ENCODE measurements around the gene RNGTT. TPM values are rescaled to one million over a fixed set of nuclear protein-coding genes. Genes with fewer than 3 reads are reported as not detected.

Gene RNGTT
- total and polyA plus RNA-seq, 10 of the 15 experiments (the other 5 are each of a cell fraction or from before 2014, with no cell fraction given) = 7.7 to 30.4 (median 22.2) TPM

DNA sequence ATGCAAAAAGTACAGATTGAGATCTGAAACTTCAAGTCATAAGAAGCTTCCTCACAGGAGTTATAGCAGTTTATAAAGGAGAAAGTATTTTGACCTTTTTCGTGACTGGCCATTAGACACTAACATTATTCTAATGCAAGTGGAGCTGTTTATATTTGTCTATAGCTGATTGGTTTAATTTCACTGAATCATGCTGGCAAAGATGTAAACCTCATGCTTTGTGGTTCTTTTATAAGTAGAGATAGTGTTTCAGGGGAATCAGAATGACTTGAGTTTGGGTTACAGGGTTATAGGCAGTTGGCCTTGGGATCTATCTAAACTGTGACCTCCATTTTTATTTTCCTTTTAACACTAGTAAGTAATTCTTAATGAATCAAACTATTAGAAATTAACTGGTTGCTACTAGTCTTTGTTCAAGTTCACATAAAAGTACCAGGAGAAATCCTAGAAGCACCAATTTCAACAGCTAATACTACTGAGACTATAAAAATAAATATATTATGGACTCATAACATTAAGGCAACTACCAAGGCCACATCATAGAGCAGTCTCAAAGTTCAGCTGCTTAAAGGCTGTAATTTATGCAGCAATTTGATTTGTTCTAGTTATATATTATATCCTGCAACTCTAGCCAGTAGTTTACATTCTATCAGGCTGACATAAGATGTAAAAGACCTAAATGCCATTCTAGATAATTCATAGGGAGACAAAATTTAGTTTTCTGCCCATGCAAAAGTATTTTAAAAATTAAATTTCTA is 94.0 kb downstream of the RNGTT start:
- Histone ChIP-seq H2AFZ (ENCODE audit: control insufficient read depth, low read depth, low read length) (no peak overlapping the region), H3K4me3 (no peak overlapping the region), H3K36me3 (ENCODE audit: control insufficient read depth in 2 of 2, insufficient read depth in 2 of 2, low read length in 1 of 2) (no peaks in the 10 kb centered on the region), H3K9me3 (replicated peaks; ENCODE audit: control insufficient read depth, insufficient read depth, low read length) (no peaks in the 10 kb centered on the region; the same call in 2 of the 3 replicates), H3K4me2 (ENCODE audit: control insufficient read depth, insufficient read depth) (no peak overlapping the region), H3K9ac (ENCODE audit: control insufficient read depth, insufficient read depth, low read length) (no peak overlapping the region), H3K4me1 (ENCODE audit: control insufficient read depth, insufficient read depth, low read length) (peaks cover 10% of the 10 kb centered on the region), H3K27ac (ENCODE audit: control insufficient read depth, insufficient read depth) (peak overlapping the region; percentile 5), H3K27me3 (replicated peaks in 1 of 2; ENCODE audit: control insufficient read depth in 2 of 2, insufficient read depth in 2 of 2, low read length in 1 of 2) (no peaks in the 10 kb centered on the region), H3K79me2 (ENCODE audit: control insufficient read depth, insufficient read depth, low read length) (no peaks in the 10 kb centered on the region; the same call in 1 of the 2 replicates), H4K20me1 (ENCODE audit: control insufficient read depth, insufficient read depth) (no peaks in the 10 kb centered on the region)
- DNase-seq (ENCODE audit: low read depth, low spot score) (no peak), FAIRE-seq (peak; percentile 38), ATAC-seq (peak; percentile 58)
- ChIA-PET RAD21 (ENCODE audit: unreplicated experiment) (interaction anchor here (0.7 to 6.4 kb wide), 35 partner anchors 13 to 1803 kb away, joined by 3 to 81 read pairs (median 4); partner anchors contain the start of genes ORC3 and RARS2), SMC1A (ENCODE audit: uncharacterized antibody, unreplicated experiment) (interaction anchor here (0.6 to 7.9 kb wide), 42 partner anchors 8 to 1802 kb away, joined by 3 to 118 read pairs (median 4); partner anchors contain the start of gene PM20D2), CTCF (interaction anchor here (0.7 to 5.8 kb wide), 29 partner anchors 8 to 1803 kb away, joined by 3 to 94 read pairs (median 6); no protein-coding TSS in a partner anchor), POLR2A (interaction anchor here (0.6 to 1.1 kb wide), 4 partner anchors 163 to 1168 kb away, joined by 3 to 4 read pairs (median 3); no protein-coding TSS in a partner anchor)
- TF ChIP-seq SMARCA5 (IDR thresholded peaks at IDR 0.05) = no peak
- TF ChIP-seq RUNX3 (IDR thresholded peaks at IDR 0.05; ENCODE audit: low read length) = 0 out of 2 replicates have a peak, but pooled peaks have one; percentile 7
- TF ChIP-seq SUPT20H (IDR thresholded peaks at IDR 0.05; ENCODE audit: borderline replicate concordance, control insufficient read depth, low read depth, low read length) = no peak
- 40% methylated on average over 1 of the region's 1 CpG for WGBS (ENCODE audit: insufficient coverage, insufficient replicate concordance, low lambda C conversion rate, missing lambda C conversion rate)
- BruUV-seq (replicated peaks) = no TSS peak
- in situ Hi-C loops (cut with MboI) = loop anchor here (5.0 kb wide), 3 partner anchors 942 to 1477 kb away; no protein-coding TSS in a partner anchor
- intact Hi-C loops (cut with micrococcal nuclease; ENCODE audit: unreplicated experiment) = loop anchor here (1.0 to 5.0 kb wide), 7 partner anchors 374 to 1477 kb away; partner anchors contain the start of gene CNR1
